ENCODE measurements around the gene EPB41L4B.

The EPB41L4B gene

DNA sequence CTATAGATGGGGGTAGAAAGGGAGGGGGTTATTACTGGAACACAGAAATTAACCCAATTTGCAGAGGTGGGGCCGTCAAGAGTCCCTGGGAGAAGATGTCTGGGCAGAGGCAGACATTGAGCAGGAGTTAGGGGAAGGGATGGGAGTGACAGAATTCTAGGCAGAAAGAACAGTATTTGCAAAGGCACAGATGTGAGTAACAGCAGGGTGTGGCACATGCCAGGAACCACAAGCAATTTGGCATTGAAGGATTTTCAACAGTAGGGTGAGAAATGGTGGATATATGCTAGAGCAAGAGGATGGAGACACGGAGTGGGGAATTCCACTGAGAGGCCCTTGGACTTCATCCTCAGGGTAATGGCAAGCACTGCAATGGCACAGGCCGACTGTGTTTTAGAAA lies 82.2 kb downstream of the EPB41L4B start:
- H3K79me2 ChIP-seq (ENCODE audit: low read length) = no peaks in the 10 kb centered on the region
- H3K4me2 ChIP-seq (ENCODE audit: low read length) = 0 out of 2 replicates have a peak overlapping the region, but pooled peaks have one; percentile 40
- H3K4me1 ChIP-seq (ENCODE audit: low read length) = peaks cover 17% of the 10 kb centered on the region
- H3K9ac ChIP-seq (ENCODE audit: low read length) = no peak overlapping the region
- no peaks in the 10 kb centered on the region for H4K20me1 ChIP-seq (ENCODE audit: insufficient read depth, low read length)
- no peak overlapping the region for H2AFZ ChIP-seq (ENCODE audit: low read depth, low read length)
- peaks cover 23% of the 10 kb centered on the region for H3K36me3 ChIP-seq (replicated peaks; ENCODE audit: low read depth, low read length)
- no peaks in the 10 kb centered on the region for H3K27me3 ChIP-seq (ENCODE audit: low read depth, low read length)
- TF ChIP-seq EZH2phosphoT487 (IDR thresholded peaks at IDR 0.05; ENCODE audit: low read depth) = no peak
- TF ChIP-seq, protein P1, sequence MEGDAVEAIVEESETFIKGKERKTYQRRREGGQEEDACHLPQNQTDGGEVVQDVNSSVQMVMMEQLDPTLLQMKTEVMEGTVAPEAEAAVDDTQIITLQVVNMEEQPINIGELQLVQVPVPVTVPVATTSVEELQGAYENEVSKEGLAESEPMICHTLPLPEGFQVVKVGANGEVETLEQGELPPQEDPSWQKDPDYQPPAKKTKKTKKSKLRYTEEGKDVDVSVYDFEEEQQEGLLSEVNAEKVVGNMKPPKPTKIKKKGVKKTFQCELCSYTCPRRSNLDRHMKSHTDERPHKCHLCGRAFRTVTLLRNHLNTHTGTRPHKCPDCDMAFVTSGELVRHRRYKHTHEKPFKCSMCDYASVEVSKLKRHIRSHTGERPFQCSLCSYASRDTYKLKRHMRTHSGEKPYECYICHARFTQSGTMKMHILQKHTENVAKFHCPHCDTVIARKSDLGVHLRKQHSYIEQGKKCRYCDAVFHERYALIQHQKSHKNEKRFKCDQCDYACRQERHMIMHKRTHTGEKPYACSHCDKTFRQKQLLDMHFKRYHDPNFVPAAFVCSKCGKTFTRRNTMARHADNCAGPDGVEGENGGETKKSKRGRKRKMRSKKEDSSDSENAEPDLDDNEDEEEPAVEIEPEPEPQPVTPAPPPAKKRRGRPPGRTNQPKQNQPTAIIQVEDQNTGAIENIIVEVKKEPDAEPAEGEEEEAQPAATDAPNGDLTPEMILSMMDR (IDR thresholded peaks at IDR 0.05; ENCODE audit: low read depth, low read length) = no peak
- H3K27ac ChIP-seq (ENCODE audit: low read length) = no peak overlapping the region
- no peak overlapping the region for H3K4me3 ChIP-seq (ENCODE audit: low read length)
- no peaks in the 10 kb centered on the region for H3K9me3 ChIP-seq (ENCODE audit: insufficient read depth, low read length)

DNA sequence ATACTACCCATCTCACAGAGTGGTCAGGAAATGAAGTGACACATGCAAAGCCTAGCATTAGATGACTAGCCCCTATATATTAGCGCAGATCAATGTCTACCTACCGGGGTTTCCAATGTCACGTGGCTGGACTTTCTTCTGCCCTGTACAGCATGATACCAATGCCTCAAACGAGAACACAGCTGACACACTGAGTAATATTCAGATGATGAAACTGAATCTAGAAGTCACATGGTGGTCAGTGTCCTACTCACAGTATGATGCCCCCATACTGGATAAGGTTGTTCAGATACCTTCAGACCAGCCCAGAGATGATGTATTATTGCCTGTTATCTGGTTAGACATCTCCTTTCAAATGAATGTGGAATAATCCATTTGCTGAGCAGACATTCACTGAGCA lies 82.7 kb downstream of the EPB41L4B start:
- Histone ChIP-seq H3K36me3 (replicated peaks; ENCODE audit: low read depth, low read length) (peaks cover 23% of the 10 kb centered on the region), H4K20me1 (ENCODE audit: insufficient read depth, low read length) (no peaks in the 10 kb centered on the region)
- no peak for TF ChIP-seq EZH2phosphoT487 (IDR thresholded peaks at IDR 0.05; ENCODE audit: low read depth)
- TF ChIP-seq, protein P1 (IDR thresholded peaks at IDR 0.05; ENCODE audit: low read depth, low read length) = no peak

DNA sequence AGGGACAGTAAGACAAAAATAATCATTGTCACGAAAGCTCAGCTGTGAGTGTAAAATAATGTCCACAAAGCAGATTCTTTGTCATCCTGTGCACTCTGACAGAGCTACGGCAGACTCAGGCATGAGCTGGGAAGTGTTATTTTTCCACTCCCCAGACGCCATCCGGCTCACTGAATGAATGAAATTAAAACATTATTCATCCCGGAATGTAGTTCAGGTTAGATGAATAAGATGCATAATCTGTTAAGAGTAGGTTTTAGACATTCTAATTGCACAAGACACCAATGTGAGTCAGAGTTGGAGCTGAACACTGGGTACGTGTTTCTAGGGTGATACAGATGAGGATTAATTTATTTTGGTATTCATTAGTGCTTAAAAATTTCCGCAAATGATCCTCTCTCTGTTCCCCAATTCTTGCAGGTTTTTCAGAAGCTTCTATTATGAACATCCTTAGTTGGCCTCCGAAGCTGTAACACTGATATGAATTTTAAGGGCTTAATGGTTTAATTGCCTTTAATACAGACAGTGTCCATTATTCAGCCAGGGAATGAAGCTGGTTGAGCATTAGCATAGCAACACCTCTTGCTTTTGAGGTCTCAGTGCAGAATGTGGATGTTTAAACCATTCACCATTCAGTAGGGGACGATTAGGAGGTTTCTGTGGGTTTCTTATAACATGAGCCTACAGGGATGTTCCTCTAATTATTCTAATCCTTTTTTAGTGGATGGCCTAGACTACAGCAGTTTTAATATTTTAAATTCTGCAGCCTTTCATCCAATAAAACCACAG lies 88.2 kb downstream of the EPB41L4B start:
- Histone ChIP-seq H3K4me2 (ENCODE audit: low read length) (peak overlapping the region; percentile 6; the same call in 1 of the 2 replicates), H3K27me3 (ENCODE audit: low read depth, low read length) (peaks cover 19% of the 10 kb centered on the region), H4K20me1 (ENCODE audit: insufficient read depth, low read length) (no peaks in the 10 kb centered on the region), H3K9me3 (ENCODE audit: insufficient read depth, low read length) (no peaks in the 10 kb centered on the region), H3K9ac (ENCODE audit: low read length) (no peak overlapping the region), H2AFZ (ENCODE audit: low read depth, low read length) (no peak overlapping the region), H3K36me3 (replicated peaks; ENCODE audit: low read depth, low read length) (peaks cover 4% of the 10 kb centered on the region), H3K79me2 (ENCODE audit: low read length) (no peaks in the 10 kb centered on the region), H3K27ac (ENCODE audit: low read length) (no peak overlapping the region), H3K4me1 (ENCODE audit: low read length) (peaks cover 20% of the 10 kb centered on the region), H3K4me3 (ENCODE audit: low read length) (no peak overlapping the region)
- TF ChIP-seq, protein P1 (IDR thresholded peaks at IDR 0.05; ENCODE audit: low read depth, low read length) = no peak
- no peak for TF ChIP-seq EZH2phosphoT487 (IDR thresholded peaks at IDR 0.05; ENCODE audit: low read depth)

More for the DNA sequence above, 82.7 kb downstream of the EPB41L4B start:
- Histone ChIP-seq H3K9ac (ENCODE audit: low read length) (no peak overlapping the region), H2AFZ (ENCODE audit: low read depth, low read length) (no peak overlapping the region), H3K4me3 (ENCODE audit: low read length) (no peak overlapping the region), H3K9me3 (ENCODE audit: insufficient read depth, low read length) (no peaks in the 10 kb centered on the region), H3K4me2 (ENCODE audit: low read length) (peak overlapping the region; percentile 40), H3K27me3 (ENCODE audit: low read depth, low read length) (no peaks in the 10 kb centered on the region), H3K27ac (ENCODE audit: low read length) (no peak overlapping the region), H3K79me2 (ENCODE audit: low read length) (no peaks in the 10 kb centered on the region), H3K4me1 (ENCODE audit: low read length) (peaks cover 22% of the 10 kb centered on the region)

DNA sequence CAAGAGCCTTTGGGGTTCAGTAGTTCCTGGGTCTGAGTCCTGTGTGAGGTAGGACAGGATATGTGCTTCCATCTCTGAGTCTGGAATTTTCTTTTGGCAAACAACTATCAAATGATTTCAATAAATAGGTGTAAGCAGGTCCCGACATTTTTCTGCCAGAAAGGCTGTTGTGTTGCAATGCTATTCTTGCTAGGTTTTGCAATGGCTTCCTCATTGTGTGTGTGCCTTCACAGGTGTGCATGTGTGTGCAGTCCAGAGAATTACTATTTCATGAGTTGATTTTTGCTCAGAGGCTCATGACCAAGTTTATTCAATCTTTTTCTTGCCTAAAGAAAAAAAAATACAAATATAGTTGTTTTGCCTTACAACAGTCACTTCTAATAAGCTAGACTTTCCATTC lies 89.3 kb downstream of the EPB41L4B start:
- H3K4me2 ChIP-seq (ENCODE audit: low read length) = no peak overlapping the region

More for the DNA sequence above, 89.3 kb downstream of the EPB41L4B start:
- no peak overlapping the region for H3K4me3 ChIP-seq (ENCODE audit: low read length)
- TF ChIP-seq EZH2phosphoT487 (IDR thresholded peaks at IDR 0.05; ENCODE audit: low read depth) = no peak
- TF ChIP-seq, protein P1 (IDR thresholded peaks at IDR 0.05; ENCODE audit: low read depth, low read length) = no peak
- H3K27ac ChIP-seq (ENCODE audit: low read length) = no peak overlapping the region
- H3K9me3 ChIP-seq (ENCODE audit: insufficient read depth, low read length) = no peaks in the 10 kb centered on the region
- no peaks in the 10 kb centered on the region for H3K79me2 ChIP-seq (ENCODE audit: low read length)
- H3K36me3 ChIP-seq (replicated peaks; ENCODE audit: low read depth, low read length) = no peaks in the 10 kb centered on the region
- no peaks in the 10 kb centered on the region for H4K20me1 ChIP-seq (ENCODE audit: insufficient read depth, low read length)
- H2AFZ ChIP-seq (ENCODE audit: low read depth, low read length) = no peak overlapping the region
- H3K4me1 ChIP-seq (ENCODE audit: low read length) = peaks cover 17% of the 10 kb centered on the region
- peaks cover 19% of the 10 kb centered on the region for H3K27me3 ChIP-seq (ENCODE audit: low read depth, low read length)
- H3K9ac ChIP-seq (ENCODE audit: low read length) = no peak overlapping the region
